Measurements from ENCODE around the gene BATF2.

BATF2 gene

DNA sequence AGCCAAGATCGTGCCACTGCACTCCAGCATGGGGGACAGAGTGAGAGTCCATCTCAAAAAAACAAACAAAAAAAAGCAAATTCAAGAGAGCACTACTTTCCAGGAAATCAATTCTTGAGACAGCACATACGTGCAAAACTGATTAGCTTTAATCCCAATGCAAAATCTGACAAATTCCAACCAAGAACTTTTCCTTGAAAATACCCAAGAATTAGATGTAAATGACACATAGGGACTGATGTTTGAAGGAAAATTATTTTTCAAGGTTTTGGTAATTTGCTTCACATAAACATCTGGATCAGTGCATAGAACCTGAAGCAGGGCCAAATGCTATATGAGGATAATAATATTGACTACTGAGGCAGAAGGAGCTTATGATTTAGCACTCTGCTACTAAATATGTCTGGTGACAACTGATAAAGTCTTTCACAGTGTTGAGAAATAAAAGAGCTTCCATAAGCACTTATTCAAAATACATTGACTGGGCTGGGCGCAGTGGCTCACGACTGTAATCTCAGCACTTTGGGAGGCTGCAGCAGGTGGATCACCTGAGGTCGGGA, 33.6 kb downstream of the BATF2 start:
- DNase-seq, result no peak

DNA sequence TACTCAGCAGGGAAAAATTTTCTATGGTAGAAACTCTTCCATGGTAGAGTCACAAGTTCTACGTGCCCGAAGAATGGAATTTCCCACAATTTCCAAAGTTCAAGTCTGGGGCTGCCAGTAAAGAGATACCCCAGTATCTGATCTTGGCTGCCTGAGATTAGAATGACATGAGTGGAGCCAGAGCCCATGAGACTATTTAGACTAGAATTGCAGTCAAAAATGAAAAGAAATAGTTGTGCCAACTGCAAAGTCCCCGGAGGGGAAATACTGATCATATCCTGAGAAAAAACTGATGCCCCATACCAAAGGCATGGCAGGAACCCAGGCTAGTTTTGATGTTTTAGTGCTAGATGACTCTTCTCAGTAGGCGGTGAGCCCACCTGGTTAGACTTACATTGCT, 36.1 kb downstream of the BATF2 start:
- DNase-seq, result no peak

DNA sequence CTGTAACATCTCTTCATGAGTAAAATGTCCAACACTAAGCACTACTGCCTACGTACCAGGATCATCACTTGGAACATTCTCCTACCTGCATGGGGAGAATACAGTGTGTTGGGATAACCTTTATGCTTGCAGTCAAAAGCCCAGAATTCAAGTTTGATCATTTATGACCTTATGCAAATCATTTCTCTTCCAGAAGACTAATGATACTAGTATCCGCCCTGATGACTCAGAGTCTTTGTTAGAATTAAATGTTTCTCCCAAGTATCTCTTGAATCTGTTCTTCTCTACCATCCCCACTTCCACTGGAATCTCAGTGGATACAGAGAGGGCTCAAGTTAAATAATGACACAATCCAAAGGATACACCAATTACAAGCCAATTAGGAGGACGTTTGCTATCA, 37.3 kb downstream of the BATF2 start:
- DNase-seq, result no peak

DNA sequence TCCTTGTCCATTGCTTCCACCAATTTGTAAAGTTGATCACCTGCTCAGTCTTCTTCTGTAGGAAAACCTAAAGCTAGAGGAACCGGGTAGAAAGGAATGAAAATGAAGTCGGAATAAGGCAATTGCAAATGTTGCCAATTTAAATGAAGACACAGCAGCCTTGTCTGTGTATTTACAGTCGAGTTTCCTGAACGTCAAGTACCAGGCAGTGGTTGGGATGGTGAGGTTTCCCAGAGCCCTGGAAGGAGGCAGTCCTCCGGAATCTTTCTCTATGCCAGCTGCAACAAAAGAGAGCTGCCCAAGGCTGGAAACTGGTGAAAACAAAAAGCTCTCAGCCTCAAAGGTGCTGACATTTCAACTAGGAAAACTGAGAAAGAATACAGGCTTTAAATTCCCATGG, 42.6 kb downstream of the BATF2 start:
- no peak for DNase-seq

DNA sequence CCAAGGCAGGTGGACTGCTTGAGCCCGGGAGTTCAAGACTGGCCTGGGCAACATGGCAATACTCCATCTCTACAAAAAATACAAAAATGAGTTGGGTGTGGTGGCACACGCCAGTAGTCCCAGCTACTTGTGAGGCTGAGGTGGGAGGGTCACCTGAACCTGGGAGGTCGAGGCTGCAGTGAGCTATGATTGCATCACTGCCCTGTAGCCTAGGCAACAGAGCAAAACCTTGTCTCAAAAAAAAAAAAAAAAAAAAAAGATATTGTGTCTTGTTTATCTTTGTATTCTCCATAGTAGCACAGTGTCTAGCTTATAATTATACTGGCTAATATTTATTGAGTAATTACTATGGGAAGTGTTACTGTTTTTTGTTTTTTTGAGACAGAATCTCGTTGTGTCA, 45.2 kb downstream of the BATF2 start:
- no peak for DNase-seq

DNA sequence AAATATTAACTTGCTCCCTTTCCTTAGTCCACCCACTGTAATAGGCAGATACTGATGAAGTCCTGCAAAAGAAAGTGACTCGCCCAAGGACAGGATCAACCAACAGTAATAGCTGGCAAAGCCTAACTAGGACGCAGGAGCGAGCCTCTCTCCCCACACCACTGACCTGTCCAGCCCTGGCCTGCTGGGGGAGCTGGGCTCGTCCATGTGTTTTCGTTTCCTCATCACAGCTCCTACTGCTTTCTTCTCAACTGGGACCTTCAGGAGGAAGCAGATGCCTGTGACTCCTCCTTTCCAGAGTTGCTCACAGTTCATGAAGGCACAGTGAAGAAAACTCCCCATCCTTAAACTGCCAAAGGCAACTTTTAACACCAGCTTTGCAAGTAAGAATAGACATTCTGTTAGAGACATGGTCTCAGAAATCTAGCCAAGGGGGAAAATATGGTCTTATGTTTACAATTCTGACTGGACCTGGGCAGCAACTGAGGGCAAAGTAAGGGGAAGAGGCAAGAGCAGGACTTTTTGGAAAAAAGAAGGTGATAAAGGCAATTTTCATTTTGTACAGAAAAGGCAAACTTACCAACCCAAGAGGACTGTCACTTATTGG, 49.5 kb downstream of the BATF2 start:
- no peak for DNase-seq
